Parathyroid adenoma (tissue), 2 donors: Measurements from ENCODE around the gene ABCC11.

Source experiments
- H2AFZ ChIP-seq: fragments of 300-600 bp; sonication (generic); one replicate; pipeline ENCODE4 v1.7.0; 2017; ENCODE audit warnings: antibody characterized with exemption, mild to moderate bottlenecking
- H3K27ac ChIP-seq: fragments of 300-600 bp; sonication (generic); one replicate; pipeline ENCODE4 v1.7.0; 2017
- H3K27me3 ChIP-seq: fragments of 300-600 bp; sonication (generic); one replicate; pipeline ENCODE4 v1.7.0; 2017; ENCODE audit warnings: low read length; ENCODE audit not compliant: control insufficient read depth, insufficient read depth
- H3K36me3 ChIP-seq: fragments of 300-600 bp; sonication (generic); one replicate; pipeline ENCODE4 v1.7.0; 2017; ENCODE audit warnings: low read length; ENCODE audit not compliant: control insufficient read depth, insufficient read depth
- H3K4me1 ChIP-seq: fragments of 300-600 bp; sonication (generic); one replicate; pipeline ENCODE4 v1.7.0; 2017; ENCODE audit warnings: control low read depth
- H3K4me2 ChIP-seq: fragments of 300-600 bp; sonication (generic); one replicate; pipeline ENCODE4 v1.7.0; 2017; ENCODE audit warnings: low read length
- H3K4me3 ChIP-seq: fragments of 300-600 bp; sonication (generic); one replicate; pipeline ENCODE4 v1.7.0; 2017; ENCODE audit warnings: low read depth, low read length
- H3K79me2 ChIP-seq: fragments of 300-600 bp; sonication (generic); one replicate; pipeline ENCODE4 v1.7.0; 2017; ENCODE audit warnings: control low read depth
- H3K9ac ChIP-seq: fragments of 300-600 bp; sonication (generic); one replicate; pipeline ENCODE4 v1.7.0; 2017; ENCODE audit warnings: mild to moderate bottlenecking
- H3K9me3 ChIP-seq: fragments of 300-600 bp; sonication (generic); one replicate; pipeline ENCODE4 v1.7.0; 2017; ENCODE audit warnings: low read length; ENCODE audit not compliant: control insufficient read depth
- CTCF ChIP-seq: fragments of 300-600 bp; sonication (generic); IDR thresholded peaks from one replicate; pipeline ENCODE4 v1.7.0; 2017; ENCODE audit warnings: antibody characterized with exemption, mild to moderate bottlenecking
- donor health status: primary hyperparathyroidism.

Gene ABCC11

DNA sequence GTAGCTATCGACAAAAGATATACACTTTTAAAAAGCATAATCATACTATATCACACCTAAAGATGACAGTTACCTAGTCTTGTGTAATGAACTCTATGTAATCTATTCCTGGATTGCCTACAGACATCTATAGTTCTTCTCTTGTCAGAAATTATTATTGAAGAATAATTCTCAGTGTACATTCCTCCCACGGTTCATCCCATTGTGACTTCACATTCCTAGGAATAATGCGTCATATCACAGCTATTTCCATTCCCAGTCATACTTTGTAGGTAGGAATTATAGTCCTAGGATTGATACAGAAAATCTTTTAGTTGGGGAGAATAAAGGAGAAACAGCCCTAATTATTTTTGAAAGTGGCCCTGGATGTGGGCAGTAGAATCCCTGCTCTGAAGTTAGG, 44.0 kb upstream of the ABCC11 start:
- H2AFZ ChIP-seq: no peak overlapping the region
- no peak overlapping the region for H3K4me3 ChIP-seq
- peaks cover 25% of the 10 kb centered on the region for H3K79me2 ChIP-seq
- H3K27me3 ChIP-seq: no peaks in the 10 kb centered on the region
- H3K9me3 ChIP-seq: no peaks in the 10 kb centered on the region
- H3K4me2 ChIP-seq: no peak overlapping the region
- no peak for TF ChIP-seq CTCF
- H3K36me3 ChIP-seq: no peaks in the 10 kb centered on the region
- H3K4me1 ChIP-seq: no peaks in the 10 kb centered on the region
- H3K27ac ChIP-seq: no peak overlapping the region
- no peak overlapping the region for H3K9ac ChIP-seq

DNA sequence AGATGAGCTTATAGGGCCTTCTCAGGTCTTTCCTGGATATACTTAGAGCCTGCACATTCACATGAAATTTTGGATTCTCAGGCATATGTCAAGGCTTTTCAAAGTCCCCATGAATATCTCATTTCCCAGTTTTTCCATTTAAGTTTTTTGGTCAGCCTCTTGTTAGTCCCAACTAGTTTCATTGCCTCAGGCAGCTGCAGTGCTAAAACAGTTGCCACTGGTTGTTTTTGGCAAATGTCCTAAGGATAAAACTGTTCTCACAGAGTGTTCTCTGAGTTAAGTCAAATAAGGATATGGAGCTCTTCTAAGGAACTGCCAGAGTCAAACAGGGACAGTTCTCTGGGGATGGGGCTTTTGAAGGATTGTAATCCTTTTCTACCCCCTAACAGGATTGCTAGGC, 39.9 kb upstream of the ABCC11 start:
- Histone ChIP-seq H3K4me3 (no peak overlapping the region), H3K27me3 (no peaks in the 10 kb centered on the region), H3K9ac (no peak overlapping the region), H3K9me3 (no peaks in the 10 kb centered on the region), H3K79me2 (peaks cover 29% of the 10 kb centered on the region), H3K4me1 (peaks cover 2% of the 10 kb centered on the region), H3K4me2 (no peak overlapping the region), H2AFZ (no peak overlapping the region), H3K36me3 (no peaks in the 10 kb centered on the region), H3K27ac (no peak overlapping the region)
- no peak for TF ChIP-seq CTCF

GRCh38 chr16:48284772-48285409, 37.6 kb upstream of the ABCC11 start:
- Histone ChIP-seq H3K79me2 (peaks cover 26% of the 10 kb centered on the region), H3K4me3 (no peak overlapping the region), H3K36me3 (no peaks in the 10 kb centered on the region), H3K9me3 (no peaks in the 10 kb centered on the region), H2AFZ (no peak overlapping the region), H3K4me2 (no peak overlapping the region), H3K9ac (no peak overlapping the region), H3K27ac (no peak overlapping the region), H3K27me3 (no peaks in the 10 kb centered on the region), H3K4me1 (peaks cover 2% of the 10 kb centered on the region)
- TF ChIP-seq CTCF: no peak

- H3K79me2 ChIP-seq: peaks cover 22% of the 10 kb centered on the region
- no peak overlapping the region for H2AFZ ChIP-seq
- H3K4me3 ChIP-seq: no peak overlapping the region
- H3K9ac ChIP-seq: no peak overlapping the region
- H3K27me3 ChIP-seq: no peaks in the 10 kb centered on the region
- H3K27ac ChIP-seq: no peak overlapping the region
- H3K9me3 ChIP-seq: no peaks in the 10 kb centered on the region
- no peak overlapping the region for H3K4me2 ChIP-seq
- no peak for TF ChIP-seq CTCF
- H3K4me1 ChIP-seq: peaks cover 2% of the 10 kb centered on the region
- no peaks in the 10 kb centered on the region for H3K36me3 ChIP-seq
Observed at GRCh38 chr16:48282636-48283263, 35.4 kb upstream of the ABCC11 start.

GRCh38 chr16:48280546-48280945, 33.2 kb upstream of the ABCC11 start:
- TF ChIP-seq CTCF: no peak
- Histone ChIP-seq H3K9ac (no peak overlapping the region), H3K4me2 (no peak overlapping the region), H3K36me3 (no peaks in the 10 kb centered on the region), H3K27ac (no peak overlapping the region), H3K4me3 (no peak overlapping the region), H3K4me1 (peaks cover 2% of the 10 kb centered on the region), H3K9me3 (no peaks in the 10 kb centered on the region), H3K27me3 (no peaks in the 10 kb centered on the region), H2AFZ (no peak overlapping the region), H3K79me2 (peaks cover 9% of the 10 kb centered on the region)
